ENCODE measurements around the gene STK25. TPM values are rescaled to one million over a fixed set of nuclear protein-coding genes. Genes with fewer than 3 reads are reported as not detected.
"Not testable (repeated sequence)": the region's sequence is repeated elsewhere in the genome, so short reads cannot be mapped to it uniquely, and the experiment has no call there.

The STK25 gene
- total RNA-seq, 2 experiments from 2014 or later = 97.6 to 113 TPM

- POLR2A ChIA-PET = no interaction called here
- CTCF ChIA-PET = no interaction called here
Observed at GRCh38 chr2:241479026-241479898, 29.1 kb downstream of the STK25 start.

GRCh38 chr2:241478166-241478565 lies 30.2 kb downstream of the STK25 start:
- ChIA-PET POLR2A (no interaction called here), CTCF (interaction anchor here (1.0 kb wide), 1 partner anchor 28 kb away, joined by 3 read pairs; no protein-coding TSS in a partner anchor)

GRCh38 chr2:241475267-241475666 lies 33.1 kb downstream of the STK25 start:
- ChIA-PET CTCF (no interaction called here), POLR2A (no interaction called here)

GRCh38 chr2:241473399-241473798 lies 35.0 kb downstream of the STK25 start:
- ChIA-PET CTCF (no interaction called here), POLR2A (no interaction called here)

GRCh38 chr2:241469746-241470145 lies 38.6 kb downstream of the STK25 start:
- ChIA-PET CTCF (no interaction called here), POLR2A (no interaction called here)

- ChIA-PET POLR2A (no interaction called here), CTCF (no interaction called here)
Observed at GRCh38 chr2:241468476-241468781, 40.0 kb downstream of the STK25 start.

- ChIA-PET POLR2A (no interaction called here), CTCF (no interaction called here)
Observed at GRCh38 chr2:241467777-241468475, 40.5 kb downstream of the STK25 start.

- ChIA-PET POLR2A (no interaction called here), CTCF (no interaction called here)
Observed at GRCh38 chr2:241466230-241466629, 42.2 kb downstream of the STK25 start.

- ChIA-PET CTCF (no interaction called here), POLR2A (no interaction called here)
Observed at GRCh38 chr2:241465543-241465942, 42.8 kb downstream of the STK25 start.

GRCh38 chr2:241463276-241464135 lies 44.9 kb downstream of the STK25 start:
- POLR2A ChIA-PET = no interaction called here
- CTCF ChIA-PET = no interaction called here

GRCh38 chr2:241461693-241462677 lies 46.4 kb downstream of the STK25 start:
- ChIA-PET POLR2A (no interaction called here), CTCF (no interaction called here)

GRCh38 chr2:241460631-241461030 lies 47.8 kb downstream of the STK25 start:
- CTCF ChIA-PET = no interaction called here
- POLR2A ChIA-PET = no interaction called here

GRCh38 chr2:241459520-241459919 lies 48.9 kb downstream of the STK25 start:
- POLR2A ChIA-PET = no interaction called here

GRCh38 chr2:241458687-241459086 lies 49.7 kb downstream of the STK25 start:
- ChIA-PET CTCF (no interaction called here), POLR2A (no interaction called here)

More at GRCh38 chr2:241459520-241459919, 48.9 kb downstream of the STK25 start:
- CTCF ChIA-PET = no interaction called here

GRCh38 chr2:241456546-241456945 lies 51.8 kb downstream of the STK25 start:
- CTCF ChIA-PET = no interaction called here
- POLR2A ChIA-PET = no interaction called here

- ChIA-PET POLR2A (no interaction called here), CTCF (interaction anchor here (0.8 kb wide), 1 partner anchor 13 kb away, joined by 3 read pairs; no protein-coding TSS in a partner anchor)
Observed at GRCh38 chr2:241454837-241455485, 53.4 kb downstream of the STK25 start.

GRCh38 chr2:241453919-241454318 lies 54.5 kb downstream of the STK25 start:
- CTCF ChIA-PET, POLR2A ChIA-PET: not testable (repeated sequence)

GRCh38 chr2:241451840-241452506 lies 56.4 kb downstream of the STK25 start:
- POLR2A ChIA-PET = no interaction called here
- CTCF ChIA-PET = no interaction called here

- CTCF ChIA-PET = not testable (repeated sequence)
Observed at GRCh38 chr2:241450092-241450491, 58.3 kb downstream of the STK25 start.

More at GRCh38 chr2:241450092-241450491, 58.3 kb downstream of the STK25 start:
- POLR2A ChIA-PET = not testable (repeated sequence)

Measured in activated CD8-positive, alpha-beta memory T cell treated with anti-CD3 and anti-CD28 coated beads for 36 hours (primary cell).